Measurements from ENCODE around the gene PHYHD1. TPM values are rescaled to one million over a fixed set of nuclear protein-coding genes. Genes with fewer than 3 reads are reported as not detected.

The PHYHD1 gene
- total RNA-seq = 10 to 100 TPM; 36.4 to 50.9 TPM

DNA sequence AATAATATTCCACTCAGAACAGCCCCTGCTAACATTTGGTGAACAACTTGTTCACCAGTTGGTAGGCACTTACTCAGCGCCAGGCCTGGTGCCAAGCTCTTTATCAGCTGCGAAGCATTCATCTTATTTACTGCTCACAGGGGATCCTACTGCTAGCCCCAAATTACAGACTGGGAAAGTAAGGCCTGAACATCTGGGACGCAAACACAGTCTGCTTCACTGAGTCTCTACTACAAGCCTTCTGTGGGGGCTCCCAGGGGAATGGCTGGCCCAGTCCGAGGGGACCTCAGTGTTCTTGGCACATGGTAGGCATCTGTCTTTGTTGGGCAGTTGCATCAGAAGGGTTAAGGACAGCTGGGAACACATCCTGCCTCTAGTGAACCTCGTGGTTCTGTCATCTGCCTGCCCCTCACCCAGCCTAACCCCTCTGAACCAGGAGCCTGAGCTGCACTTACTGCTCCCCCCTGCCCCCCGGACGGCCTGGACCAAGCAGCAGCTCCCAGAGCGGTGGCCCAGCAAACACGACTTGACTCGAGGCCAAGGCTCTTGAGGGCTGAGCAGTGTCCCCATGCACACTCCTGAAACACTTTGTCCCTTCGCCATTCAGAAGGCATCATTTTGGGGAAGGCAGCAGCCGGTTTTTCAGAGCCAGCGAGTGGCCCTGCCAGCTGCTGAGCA is at the start of gene PHYHD1:
Gene PHYHD1, plus strand, starts transcription at position 602 of the 678 bp plus-strand sequence. CDS start 1,342 bp downstream, outside the sequence.
- H3K4me3 ChIP-seq = peak within 1 kb of the TSS; percentile 41 to 53
- 27% methylated on average over 13 of the region's 13 CpGs for WGBS
- peaks cover 32% of the 10 kb centered on the region for H3K4me1 ChIP-seq (replicated peaks)
- H3K27me3 ChIP-seq (replicated peaks; ENCODE audit: insufficient read depth) = no peaks in the 10 kb centered on the region
- TF ChIP-seq POLR2AphosphoS5 (IDR thresholded peaks at IDR 0.05) (no peak), CTCF (IDR thresholded peaks at IDR 0.05) (no peak), POLR2A (IDR thresholded peaks at IDR 0.05) (no peak)
- intact Hi-C loops (cut with DNase I) = loop anchor here (5.0 to 10.0 kb wide), 2 partner anchors 38 to 1406 kb away; partner anchors contain the start of genes KYAT1 and LRRC8A
- H3K9me3 ChIP-seq = no peaks in the 10 kb centered on the region
- H3K36me3 ChIP-seq = no peaks in the 10 kb centered on the region
- peak within 1 kb of the TSS; percentile 87 to 97 for H3K27ac ChIP-seq
- DNase-seq (ENCODE audit: low spot score) = peak; percentile 56

GRCh38 chr9:128877852-128878251 is 42.9 kb upstream of the PHYHD1 start:
- H3K27me3 ChIP-seq (replicated peaks; ENCODE audit: insufficient read depth) = no peaks in the 10 kb centered on the region
- intact Hi-C loops (cut with DNase I) = no loop called here
- no peak for TF ChIP-seq POLR2AphosphoS5 (IDR thresholded peaks at IDR 0.05)
- TF ChIP-seq CTCF (IDR thresholded peaks at IDR 0.05) = no peak
- no peak for TF ChIP-seq POLR2A (IDR thresholded peaks at IDR 0.05)
- no peaks in the 10 kb centered on the region for H3K36me3 ChIP-seq
- no peaks in the 10 kb centered on the region for H3K9me3 ChIP-seq
- no peak overlapping the region for H3K4me3 ChIP-seq
- WGBS = 68% methylated on average over 5 of the region's 5 CpGs
- H3K27ac ChIP-seq = peak overlapping the region; percentile 68 to 97
- H3K4me1 ChIP-seq (replicated peaks) = peaks cover 3% of the 10 kb centered on the region
- DNase-seq (ENCODE audit: low spot score) = no peak

DNA sequence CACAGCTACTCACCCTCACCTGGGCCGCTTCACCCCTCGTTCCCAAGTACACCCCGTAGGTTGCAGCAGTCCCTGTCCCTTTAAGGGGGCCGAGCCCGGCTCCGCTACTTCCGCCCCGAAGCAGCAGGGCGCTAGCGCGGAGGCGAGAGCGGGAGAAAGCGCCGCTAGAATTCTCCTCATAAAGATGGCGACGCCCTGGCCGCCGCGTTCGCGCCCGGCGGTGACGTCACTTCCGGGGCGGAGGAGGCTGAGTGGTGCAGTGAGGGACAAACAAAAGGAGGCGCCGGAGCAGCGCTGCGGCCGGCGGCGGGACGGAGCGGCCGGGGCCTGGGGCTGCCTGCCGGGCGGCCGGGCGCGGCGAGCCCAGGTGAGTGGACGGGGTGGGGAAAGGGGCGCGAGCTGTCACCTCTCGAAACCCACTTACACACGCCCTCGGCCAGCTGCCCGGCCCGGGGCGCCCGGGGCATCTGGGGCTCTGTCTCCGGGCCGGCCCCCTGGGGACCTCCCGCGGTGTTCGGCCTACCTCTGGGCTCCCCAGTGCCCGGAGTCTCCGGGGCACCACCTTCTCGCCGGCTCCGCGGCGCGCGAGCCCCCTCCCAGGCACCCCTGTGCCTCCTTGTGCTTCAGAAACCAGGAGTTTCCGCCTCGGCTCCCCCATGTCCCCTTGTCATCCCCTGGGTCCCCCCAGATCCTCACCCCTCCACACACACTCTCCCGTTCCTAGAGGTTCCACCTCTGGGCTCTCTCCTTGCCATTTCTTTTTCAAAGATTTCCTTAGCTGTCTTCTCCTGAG is 38.7 kb upstream of the PHYHD1 start, which contains the start of the genes KYAT1 and LRRC8A:
Gene KYAT1, minus strand, starts transcription at position 67 of the 793 bp plus-strand sequence. CDS start 36,545 bp downstream, outside the sequence.
Gene LRRC8A, plus strand, starts transcription at position 250 of the 793 bp plus-strand sequence. CDS start 25,032 bp downstream, outside the sequence.
- H3K4me3 ChIP-seq = peak within 1 kb of the TSS; percentile 97 to 100
- DNase-seq (ENCODE audit: low spot score) = peak; percentile 95
- TF ChIP-seq POLR2A (IDR thresholded peaks at IDR 0.05) = peak; percentile 86
- peak; percentile 96 for TF ChIP-seq POLR2AphosphoS5 (IDR thresholded peaks at IDR 0.05)
- TF ChIP-seq CTCF (IDR thresholded peaks at IDR 0.05) = peak in 3 of 4 experiments; percentile 12 to 39 (median 30)
- H3K36me3 ChIP-seq = no peaks in the 10 kb centered on the region
- under 1% methylated on average over 70 of the region's 70 CpGs for whole genome bisulfite sequencing
- no peaks in the 10 kb centered on the region for H3K27me3 ChIP-seq (replicated peaks; ENCODE audit: insufficient read depth)
- H3K27ac ChIP-seq = peak within 1 kb of the TSS; percentile 97 to 98
- peaks cover 19% of the 10 kb centered on the region for H3K4me1 ChIP-seq (replicated peaks)
- no peaks in the 10 kb centered on the region for H3K9me3 ChIP-seq
- intact Hi-C loops (cut with DNase I) = loop anchor here (2.0 to 5.0 kb wide), 2 partner anchors 40 to 53 kb away; partner anchors contain the start of genes PHYHD1 and SPOUT1

DNA sequence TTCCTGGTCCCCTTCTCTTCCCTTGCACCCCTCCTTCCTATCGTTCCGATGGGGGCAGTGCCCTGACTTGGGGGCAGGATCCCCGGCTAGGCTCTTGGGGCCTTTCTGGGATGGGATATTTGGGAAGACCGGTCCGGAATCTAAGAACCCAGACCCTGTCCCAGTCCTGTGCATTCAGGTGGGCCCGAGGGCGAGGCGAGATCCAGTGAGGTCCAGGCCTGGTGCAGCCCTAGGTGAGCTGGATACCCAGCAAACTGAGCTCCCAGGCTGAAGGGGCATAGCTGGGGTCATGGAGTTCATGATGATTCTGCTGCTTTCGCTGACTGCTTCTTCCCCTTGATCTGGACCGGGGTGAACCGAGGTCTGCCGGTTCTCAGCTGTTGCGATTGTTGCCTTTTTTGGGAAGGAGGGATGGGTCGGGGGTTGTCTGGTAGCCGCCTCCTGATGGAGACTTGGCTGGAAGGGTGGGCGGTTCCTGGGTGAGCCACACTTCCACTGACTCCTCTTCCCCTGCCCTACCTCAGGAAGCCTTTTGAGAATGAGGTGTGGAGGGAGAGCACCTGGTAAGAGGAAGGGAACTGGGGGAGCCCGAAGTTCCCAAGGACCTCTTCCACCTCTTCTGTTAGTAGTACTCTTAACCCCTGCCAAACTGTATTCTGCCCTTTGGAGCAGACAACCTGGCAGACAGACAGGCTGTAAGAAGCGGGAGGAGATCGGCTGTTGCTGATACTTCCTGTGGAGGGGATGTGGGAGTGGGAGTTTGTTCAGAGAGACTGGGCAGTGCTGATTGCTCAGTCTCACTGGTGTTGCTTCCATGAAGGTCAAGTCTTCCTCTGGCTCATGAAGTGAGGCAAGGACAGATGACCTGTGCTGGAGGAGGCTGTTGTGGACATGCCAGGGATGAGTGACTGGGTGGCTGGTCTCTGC is 37.8 kb upstream of the PHYHD1 start:
- no peaks in the 10 kb centered on the region for H3K36me3 ChIP-seq
- H3K27ac ChIP-seq = peak overlapping the region; percentile 97 to 98
- peaks cover 21% of the 10 kb centered on the region for H3K4me1 ChIP-seq (replicated peaks)
- WGBS = 0% methylated on average over 19 of the region's 19 CpGs
- intact Hi-C loops (cut with DNase I) = loop anchor here (2.0 to 5.0 kb wide), 2 partner anchors 39 to 54 kb away; partner anchors contain the start of genes PHYHD1 and SPOUT1
- H3K4me3 ChIP-seq = peak overlapping the region; percentile 97 to 100
- TF ChIP-seq POLR2AphosphoS5 (IDR thresholded peaks at IDR 0.05) (no peak), POLR2A (IDR thresholded peaks at IDR 0.05) (no peak), CTCF (IDR thresholded peaks at IDR 0.05) (no peak)
- no peaks in the 10 kb centered on the region for H3K27me3 ChIP-seq (replicated peaks; ENCODE audit: insufficient read depth)
- DNase-seq (ENCODE audit: low spot score) = no peak
- H3K9me3 ChIP-seq = no peaks in the 10 kb centered on the region
